C4-2B (cell line): Measurements from ENCODE around the gene DFFA.
A peak's percentile ranks its signal among the peaks of the same experiment; 100 is the strongest.
"Not testable (repeated sequence)": the region's sequence is repeated elsewhere in the genome, so short reads cannot be mapped to it uniquely, and the experiment has no call there.

Experiments used
- H3K27ac ChIP-seq: fragments of 450-650 bp; 2 replicates; pipeline ENCODE4 v1.5.1; 2017
- CTCF ChIP-seq: fragments of 450-650 bp; conservative IDR thresholded peaks from 2 replicates; pipeline ENCODE4 v1.5.1; 2017; ENCODE audit warnings: mild to moderate bottlenecking
- ZFX ChIP-seq: fragments of 450-650 bp; IDR thresholded peaks from 2 replicates; pipeline ENCODE4 v1.6.1; 2017

DFFA gene

GRCh38 chr1:10510520-10511493 lies 38.5 kb upstream of the DFFA start:
- TF ChIP-seq CTCF (no peak), ZFX (no peak)
- peak overlapping the region; percentile 94 for H3K27ac ChIP-seq

GRCh38 chr1:10509809-10510509 lies 37.6 kb upstream of the DFFA start:
- H3K27ac ChIP-seq, result peak overlapping the region; percentile 94
- TF ChIP-seq ZFX (no peak), CTCF (no peak)

GRCh38 chr1:10508511-10508951 lies 36.2 kb upstream of the DFFA start:
- TF ChIP-seq CTCF, result no peak
- no peak for TF ChIP-seq ZFX
- peak overlapping the region; percentile 94 for H3K27ac ChIP-seq

GRCh38 chr1:10507111-10507879 lies 35.0 kb upstream of the DFFA start:
- H3K27ac ChIP-seq, result no peak overlapping the region
- TF ChIP-seq CTCF (peak; percentile 96), ZFX (no peak)

GRCh38 chr1:10506677-10507047 lies 34.3 kb upstream of the DFFA start:
- no peak overlapping the region for H3K27ac ChIP-seq
- TF ChIP-seq CTCF (no peak), ZFX (no peak)

- not testable (repeated sequence) for H3K27ac ChIP-seq
Observed at GRCh38 chr1:10506046-10506676, 33.8 kb upstream of the DFFA start.

- no peak for TF ChIP-seq ZFX
- no peak for TF ChIP-seq CTCF
- H3K27ac ChIP-seq, result no peak overlapping the region
Observed at GRCh38 chr1:10504249-10504648, 31.9 kb upstream of the DFFA start.
